HG02970 (cell line): ENCODE data around the gene CIBAR2.

Source experiments
- ATAC-seq: cut with Tn5 transposase; IDR thresholded peaks from one replicate; pipeline ENCODE4 v1.9.1; 2021; ENCODE audit warnings: mild to moderate bottlenecking, moderate library complexity, moderate number of reproducible peaks; ENCODE audit not compliant: unreplicated experiment, low FRiP score

CIBAR2 gene

DNA sequence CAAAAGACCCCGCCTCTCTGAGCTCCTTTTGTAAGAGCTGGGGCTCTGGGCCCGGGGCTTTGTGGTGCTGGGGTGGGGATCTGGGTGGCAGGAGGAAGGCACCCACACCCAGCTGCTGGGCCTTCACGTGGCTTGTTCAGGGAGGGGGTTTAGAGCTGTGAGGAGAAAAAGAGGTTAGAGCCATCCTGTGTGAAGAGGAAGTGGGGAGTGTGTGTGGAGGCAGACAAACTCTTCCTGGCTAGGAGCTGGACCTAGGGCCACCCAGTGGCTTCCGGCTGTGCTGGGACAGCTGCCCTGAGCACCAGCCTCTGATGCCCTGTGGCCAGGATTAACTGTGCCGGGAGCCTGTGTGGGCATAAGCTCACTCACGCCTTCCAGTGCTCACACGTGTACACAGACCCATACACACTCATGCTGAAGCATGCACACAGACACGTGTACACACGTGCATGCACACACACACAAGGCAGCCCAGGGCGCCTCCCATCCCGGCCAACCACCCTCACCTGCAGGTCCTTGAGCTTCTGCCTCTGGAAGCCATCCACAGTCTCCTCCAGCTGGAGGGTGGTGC lies 7.4 kb downstream of the CIBAR2 start:
- no peak for ATAC-seq

DNA sequence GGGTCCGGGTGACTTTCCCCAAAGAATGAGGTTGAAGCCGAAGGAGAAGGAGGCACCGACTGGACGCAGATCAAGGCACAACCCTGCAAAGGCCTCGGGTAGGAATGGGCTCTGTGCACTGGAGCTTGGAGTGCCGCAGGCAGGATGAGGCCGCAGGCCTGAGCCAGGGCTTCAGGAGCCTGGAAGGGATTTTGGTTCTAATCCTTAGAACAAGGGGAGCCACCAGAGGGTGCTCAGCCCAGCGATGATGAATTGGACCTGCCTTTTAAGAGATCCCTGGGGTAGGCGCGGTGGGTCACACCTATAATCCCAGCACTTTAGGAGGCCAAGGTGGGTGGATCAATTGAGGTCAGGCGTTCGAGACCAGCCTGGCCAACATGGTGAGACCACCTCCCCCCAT lies 8.1 kb downstream of the CIBAR2 start:
- ATAC-seq, result no peak

DNA sequence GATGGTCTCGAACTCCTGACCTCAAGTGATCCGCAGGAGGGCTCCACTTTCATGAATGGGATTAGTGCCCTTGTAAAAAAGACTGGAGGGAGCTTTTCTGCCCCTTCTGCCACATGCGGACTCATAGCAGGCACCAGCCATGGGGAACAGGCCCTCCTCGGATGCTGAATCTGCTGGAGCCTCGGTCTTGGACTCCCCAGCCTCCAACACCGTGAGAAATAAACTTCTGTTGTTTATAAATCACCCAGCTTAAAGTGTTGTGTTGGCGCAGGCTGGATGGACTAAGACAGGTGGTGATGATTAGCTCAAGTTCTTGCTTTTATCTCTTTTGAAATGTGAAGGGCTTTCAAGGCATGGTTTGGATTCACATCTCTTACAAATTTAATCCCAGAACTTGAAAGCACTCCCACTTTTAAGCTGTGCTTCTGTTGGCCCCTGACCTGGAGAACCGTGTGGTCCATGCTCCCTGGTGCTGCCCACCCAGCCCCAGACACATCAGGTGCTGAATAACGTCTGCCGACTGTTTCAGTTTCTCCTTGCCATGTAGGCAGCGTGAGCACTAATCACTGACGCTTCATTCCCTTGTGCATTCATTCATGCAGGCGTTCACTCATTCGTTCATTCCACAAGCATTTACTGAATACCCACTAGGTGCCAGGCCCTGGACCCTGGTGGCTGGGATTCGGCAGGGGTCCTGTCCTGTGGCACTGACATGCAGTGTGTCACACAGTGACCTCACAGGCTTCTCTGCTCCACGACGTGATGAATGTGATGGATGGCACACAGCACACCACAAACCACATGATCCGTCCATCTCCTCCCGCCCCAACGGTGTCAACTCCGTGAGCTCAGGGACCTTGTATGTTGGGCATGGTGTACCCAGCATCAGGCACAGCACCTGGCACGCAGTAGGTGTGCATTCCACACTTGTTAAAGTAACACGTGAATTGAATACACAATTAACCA lies 8.9 kb downstream of the CIBAR2 start:
- ATAC-seq, result no peak

DNA sequence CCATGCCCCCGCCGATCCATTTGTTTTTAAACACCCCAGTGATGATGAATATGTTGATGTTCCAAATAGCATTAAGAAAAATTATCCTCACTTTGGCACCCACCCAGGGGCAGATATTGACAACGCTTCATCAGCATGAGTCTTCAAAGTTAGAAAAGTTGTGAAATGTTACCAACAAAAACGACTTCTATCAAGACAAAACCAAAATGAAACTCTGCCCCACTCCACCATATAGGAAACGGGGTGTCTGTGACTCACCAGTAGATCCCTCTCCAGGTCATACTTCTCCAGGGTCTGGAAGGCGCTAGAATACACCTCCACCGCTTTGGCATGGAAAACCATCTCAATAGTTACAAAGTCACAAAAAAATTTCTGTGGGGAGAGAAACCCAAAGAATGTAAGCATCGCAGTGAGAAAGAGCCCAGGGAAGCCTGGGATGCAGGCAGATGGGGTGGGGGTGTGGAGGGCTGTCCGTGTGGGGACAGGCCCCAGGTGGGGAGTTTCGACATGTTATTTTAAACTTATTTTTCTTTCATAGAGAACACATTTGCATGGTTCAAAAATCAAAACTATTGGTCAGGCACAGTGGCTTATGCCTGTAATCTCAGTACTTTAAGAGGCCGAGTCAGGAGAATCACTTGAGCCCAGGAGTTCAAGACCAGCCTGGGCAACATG lies 10.2 kb downstream of the CIBAR2 start:
- no peak for ATAC-seq

DNA sequence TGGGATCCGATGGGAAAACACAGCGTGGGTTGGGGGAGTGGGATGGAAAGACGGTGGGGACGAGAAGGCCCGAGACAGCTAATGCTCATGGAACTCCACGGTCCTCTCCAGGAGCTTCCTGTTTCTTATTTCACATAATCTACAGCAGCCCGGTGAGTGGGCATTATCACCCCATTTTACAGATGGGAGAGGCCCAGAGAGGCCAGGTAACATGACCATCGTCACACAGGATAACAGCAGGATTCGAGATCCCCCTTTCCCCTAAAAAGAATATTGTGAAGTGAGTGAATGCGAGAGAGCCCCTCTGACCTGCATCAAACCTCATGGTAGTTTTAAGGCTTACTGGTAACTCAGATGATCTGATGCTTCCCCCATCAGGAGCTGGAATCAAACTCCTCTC lies 12.0 kb downstream of the CIBAR2 start:
- ATAC-seq, result no peak

DNA sequence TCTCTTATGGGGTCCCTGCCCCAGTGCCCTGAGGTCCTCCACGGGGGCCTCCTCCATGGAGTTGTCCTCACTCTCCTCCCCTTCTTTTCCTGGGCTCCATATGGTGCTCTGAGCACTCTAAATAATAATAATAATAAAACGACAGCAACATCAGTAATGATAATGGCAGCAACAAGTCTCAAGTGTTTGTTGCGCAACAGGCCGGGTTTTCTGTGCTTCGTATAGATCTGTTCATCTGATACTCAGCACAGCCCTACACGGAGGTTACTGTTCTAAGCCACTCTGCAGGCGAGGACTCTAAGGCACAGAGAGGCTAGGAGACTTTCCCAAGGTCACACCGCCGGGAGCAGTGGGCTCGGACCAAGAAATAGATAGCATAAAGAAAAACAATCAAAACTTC lies 13.7 kb downstream of the CIBAR2 start:
- ATAC-seq, result no peak

DNA sequence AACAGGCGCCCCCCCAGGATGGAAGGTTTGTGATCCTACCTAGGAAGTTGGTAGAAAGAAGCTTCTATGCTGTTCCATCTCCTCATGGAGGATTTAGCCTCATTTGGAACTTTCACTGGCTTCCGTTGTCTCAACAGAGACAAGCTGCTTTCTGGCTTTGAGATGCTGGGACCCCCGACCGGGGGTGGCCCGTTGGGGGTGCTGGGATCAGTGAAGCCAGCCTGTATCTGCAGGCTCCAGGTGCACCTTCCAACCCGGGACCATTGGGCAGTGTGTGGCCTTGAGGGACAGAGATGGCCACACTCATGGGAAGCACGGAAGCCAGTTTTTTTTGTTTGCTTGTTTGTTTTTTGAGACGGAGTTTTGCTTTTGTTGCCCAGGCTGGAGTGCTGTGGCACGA lies 15.4 kb downstream of the CIBAR2 start:
- ATAC-seq, result no peak

DNA sequence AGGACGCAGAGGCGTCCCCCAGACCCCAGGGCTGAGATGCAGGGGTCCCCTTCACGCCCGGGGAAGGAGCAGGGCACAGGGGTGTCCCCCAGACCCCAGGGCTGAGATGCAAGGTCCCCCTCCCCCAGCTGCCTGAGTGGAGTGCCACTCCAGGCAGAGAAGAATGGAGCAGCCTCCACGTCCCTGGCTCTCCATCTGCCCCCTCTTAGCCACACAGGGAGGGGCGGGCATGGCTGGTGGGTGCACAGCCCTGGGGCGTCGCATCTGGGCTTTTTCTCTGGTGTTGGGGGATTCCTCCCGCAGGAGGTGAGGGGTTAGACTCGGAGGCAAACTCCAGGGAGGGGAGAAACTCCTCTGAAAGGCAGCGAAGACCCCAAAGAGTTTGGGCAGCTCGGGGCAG lies 17.5 kb downstream of the CIBAR2 start:
- no peak for ATAC-seq

DNA sequence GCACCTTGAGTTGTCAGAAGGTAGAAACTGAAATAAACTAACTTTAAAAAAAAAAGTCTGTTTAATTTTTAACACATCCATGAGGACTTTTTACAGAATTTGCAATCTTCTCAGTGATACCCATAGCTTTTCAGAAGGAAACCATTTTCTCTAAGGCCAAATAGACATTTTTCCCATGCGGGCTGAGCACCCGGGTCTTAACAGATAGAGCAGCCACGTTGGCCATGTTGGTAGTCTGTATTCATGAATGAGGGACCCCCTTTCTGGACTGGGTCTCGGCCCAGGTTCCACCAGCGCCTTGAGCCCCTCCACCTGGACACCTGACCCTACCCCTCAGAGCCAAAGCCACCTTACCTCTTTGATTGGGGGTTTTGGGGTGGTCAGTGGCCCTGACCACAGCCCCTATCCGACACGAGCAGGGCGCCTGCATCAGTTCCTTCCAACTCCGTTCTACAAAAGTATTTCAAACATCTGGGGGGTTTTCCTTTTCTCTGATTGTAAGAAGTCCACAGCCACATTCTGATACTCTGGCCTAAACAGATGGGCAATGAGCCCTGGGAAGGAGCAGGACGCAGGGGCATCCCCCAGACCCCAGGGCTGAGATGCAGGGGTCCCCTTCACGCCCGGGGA lies 18.0 kb downstream of the CIBAR2 start:
- no peak for ATAC-seq

DNA sequence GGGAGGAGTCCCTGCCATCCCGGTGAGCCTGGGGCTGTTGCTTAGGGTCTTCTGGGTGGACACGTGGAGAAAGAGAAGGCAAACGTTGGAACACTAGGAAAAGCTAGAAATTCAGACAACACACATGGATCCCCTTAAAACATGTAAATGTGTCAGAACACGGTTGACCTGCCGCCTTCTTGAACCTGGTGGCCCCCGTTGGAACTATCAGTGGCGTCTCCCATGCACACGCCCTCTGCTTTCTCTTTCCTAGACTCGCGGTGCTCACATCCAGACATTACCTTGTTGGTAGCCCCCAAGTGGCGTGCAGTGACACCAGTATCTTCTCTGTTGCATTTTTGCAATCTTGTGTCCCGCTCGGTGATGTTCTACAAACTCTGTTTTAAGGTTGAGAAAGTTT lies 18.6 kb downstream of the CIBAR2 start:
- no peak for ATAC-seq

DNA sequence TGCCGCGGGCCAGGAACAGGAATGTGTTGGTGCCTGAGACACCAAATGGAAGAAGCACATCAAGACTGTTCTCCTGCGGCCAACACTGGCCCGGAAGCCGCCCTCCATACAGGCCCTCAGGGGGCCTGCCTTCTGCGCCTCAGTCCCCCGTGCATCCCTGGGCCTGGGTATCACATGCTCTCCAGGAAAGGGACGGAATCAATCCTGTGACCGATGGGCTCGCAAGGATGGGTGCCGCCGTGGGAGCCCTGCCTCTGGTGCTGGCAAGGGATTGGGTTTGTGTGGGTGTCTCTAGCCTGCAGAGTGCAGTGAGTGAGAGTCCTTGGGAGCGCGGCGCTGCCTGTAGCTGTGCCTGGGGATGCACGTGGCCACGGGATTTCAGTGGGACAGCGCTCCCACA lies 19.4 kb downstream of the CIBAR2 start:
- ATAC-seq, result no peak

DNA sequence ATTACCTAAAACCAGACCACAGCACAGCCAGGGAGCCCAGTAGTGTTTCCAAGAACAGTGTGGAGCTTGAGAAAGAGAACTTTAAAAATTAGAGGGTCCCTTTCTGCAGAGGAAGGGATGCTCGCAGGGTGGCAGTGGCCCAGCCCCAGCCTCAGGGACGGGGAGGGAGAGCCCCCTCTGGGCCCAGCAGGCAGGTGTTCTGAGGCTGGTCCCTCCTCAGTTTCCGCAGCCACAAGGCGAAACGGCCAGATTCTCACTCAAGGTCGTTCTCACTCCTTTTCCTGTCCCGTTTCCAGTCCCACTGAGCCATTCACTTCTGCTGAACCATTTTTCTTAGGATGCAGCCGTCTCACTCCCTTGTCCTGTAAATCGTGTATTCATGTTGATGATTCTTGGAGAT lies 20.0 kb downstream of the CIBAR2 start:
- no peak for ATAC-seq

DNA sequence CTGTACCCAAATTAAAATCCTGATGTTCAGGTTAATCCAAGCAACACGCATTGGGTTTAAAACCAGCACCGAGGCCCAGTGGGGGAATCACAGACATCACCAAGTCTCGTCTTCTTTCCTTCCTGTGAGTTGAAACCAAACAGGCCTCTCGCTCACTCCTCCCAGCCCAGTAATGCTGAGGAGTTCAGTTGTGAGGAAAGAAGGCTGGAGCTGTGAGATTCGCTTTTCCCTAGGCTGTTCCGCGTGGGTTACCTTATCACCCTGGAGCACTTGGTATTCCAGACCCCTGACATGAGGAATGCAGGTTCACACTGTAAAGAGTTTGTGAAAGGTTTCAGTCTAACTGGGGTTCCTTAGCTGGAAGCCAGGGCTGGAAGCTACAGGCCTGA lies 20.8 kb downstream of the CIBAR2 start:
- no peak for ATAC-seq

DNA sequence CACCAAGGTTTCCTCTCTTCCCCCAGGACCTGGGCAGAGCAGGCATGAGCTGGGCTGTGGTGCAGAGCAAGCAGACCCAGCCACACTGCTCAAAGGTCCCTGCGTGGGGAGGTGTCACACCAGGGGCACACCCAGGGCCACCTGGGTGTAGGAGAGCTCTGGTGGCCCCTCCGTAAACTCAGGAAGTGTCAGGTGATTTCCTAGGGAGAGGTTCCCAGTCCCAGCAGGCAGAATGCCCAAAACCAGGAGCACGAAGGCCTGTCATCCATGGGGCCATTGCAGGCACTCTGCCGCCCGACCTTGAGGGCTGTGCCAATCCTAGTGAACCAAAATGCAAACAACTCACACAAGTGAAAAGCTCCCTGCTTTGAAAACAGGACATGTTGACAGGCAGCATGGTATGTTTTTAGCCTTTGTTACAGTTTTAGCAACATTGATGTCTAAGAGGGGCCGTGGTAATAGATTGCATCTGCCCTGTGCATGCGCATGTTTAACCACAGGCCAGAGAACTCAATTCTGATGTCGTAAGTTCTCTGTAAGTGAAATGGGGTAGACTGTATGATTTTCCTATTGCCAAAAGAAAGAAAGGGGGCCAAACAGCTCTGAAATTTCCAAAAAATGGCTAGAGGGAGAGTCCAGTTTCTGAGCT lies 21.3 kb downstream of the CIBAR2 start:
- no peak for ATAC-seq

DNA sequence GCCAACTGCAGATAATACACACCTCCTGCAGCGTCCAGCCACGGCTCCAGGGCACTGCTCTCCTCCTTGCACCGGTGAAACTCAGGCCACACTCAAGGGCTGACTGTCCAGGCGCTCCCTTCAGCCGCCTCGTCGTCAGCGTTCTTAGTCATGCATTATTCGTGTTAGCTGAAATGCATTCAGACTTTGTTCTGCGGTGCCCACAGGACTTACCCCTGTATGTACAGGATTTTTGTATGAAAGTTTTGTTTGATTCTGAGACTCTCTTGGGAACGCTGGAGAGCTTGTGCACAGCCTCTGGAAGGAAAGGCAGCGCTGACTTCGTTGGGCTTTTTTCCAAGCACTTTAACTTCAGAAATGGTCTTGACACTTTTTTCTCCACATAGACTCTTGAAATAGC lies 22.1 kb downstream of the CIBAR2 start:
- no peak for ATAC-seq

DNA sequence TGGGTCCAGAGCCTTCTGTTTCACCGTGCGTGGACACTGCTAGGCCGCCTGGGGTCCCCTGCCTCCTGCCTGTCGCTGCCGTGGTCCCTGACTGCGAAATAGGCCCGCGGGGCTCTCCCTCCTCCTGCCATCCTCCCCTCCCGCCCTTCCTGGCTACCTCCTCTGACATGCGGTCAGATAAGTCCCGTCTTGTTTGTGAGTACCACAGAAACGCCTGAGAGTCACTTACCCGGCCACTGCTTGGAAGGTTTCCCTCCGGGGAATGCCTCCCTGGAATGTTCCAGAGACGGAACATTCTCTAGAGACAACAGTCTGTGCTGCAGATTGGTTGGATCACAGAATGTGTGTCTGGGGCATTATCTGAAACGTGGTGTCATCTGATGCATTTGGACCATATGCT lies 22.7 kb downstream of the CIBAR2 start:
- no peak for ATAC-seq

DNA sequence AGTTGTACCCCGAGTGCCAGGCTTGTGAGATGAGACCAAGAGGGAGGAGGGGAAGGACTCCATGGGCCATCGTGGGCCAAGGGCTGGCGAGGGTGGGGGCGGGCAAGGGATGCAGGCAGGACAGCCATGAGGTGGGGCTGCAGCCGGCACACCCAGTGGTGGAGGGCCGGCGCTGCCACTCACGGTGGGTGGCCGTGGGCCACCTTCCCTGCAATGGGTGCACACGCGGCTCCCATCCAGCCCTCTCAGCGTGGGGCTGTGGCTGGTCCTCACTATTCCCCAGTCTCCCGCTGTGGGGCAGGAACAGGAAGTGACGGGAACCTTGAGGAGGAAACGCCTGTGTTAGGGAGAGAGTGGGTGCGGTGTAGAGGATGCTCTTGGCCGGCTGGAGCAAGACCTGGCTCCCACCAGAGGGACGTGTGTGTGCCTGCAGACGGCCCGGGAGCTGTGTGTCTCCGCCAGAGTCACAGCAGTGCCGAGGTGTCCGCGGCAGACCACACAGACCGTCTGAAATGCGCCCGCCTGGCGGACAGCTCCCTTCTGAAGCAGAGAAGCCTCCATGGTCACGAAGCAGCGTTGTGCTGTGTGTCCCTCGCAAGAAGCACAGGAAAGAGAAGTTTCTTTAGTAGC lies 23.6 kb downstream of the CIBAR2 start:
- ATAC-seq, result no peak

DNA sequence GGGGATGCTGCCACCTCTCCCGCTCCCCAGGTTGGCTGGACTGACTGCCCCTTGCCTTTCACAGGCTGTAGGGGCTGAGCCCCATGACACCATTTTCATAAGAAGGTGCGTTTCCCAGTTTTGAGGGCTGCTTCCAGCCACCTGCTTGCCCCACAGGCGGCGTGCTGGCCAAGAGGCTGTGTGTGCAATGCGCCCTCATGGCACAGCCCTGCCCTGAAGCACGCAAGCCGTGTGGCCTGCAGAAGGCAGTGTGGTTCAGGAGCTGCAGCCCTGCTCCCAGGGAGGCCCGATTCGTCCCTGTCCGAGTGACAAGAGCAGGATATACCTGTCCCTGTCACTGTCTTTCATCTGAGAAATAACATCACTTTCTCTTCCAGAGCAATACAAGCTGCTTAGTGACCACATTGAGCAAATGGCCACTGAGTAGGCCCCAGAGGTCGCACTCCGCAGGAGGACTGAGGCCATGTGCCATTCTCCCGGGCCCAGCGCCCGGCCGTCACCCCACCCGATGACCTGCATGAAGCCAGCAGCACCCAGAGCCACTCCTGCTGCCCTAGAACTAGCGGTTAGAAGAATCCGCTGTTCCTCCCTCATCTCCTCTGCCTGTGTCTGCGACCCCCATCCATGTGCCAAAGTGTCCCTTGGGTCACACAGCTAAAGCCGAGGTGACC lies 24.2 kb downstream of the CIBAR2 start:
- no peak for ATAC-seq
